ENCODE results near the gene ASTL. TPM values are rescaled to one million over a fixed set of nuclear protein-coding genes. Genes with fewer than 3 reads are reported as not detected.

The ASTL gene
- total and polyA plus RNA-seq, 9 of the 15 experiments (the other 6 are each of a cell fraction or from before 2014, with no cell fraction given): not detected

GRCh38 chr2:96163768-96164429 is 25.6 kb upstream of the ASTL start:
- peak overlapping the region in 1 of 2 experiments; percentile 71; a peak in 2 of 4 replicates for H3K9ac ChIP-seq (ENCODE audit: insufficient read depth in 1 of 2, low read depth in 2 of 2, low read length in 2 of 2)
- no TSS peak for BruUV-seq (replicated peaks)

More at GRCh38 chr2:96163768-96164429, 25.6 kb upstream of the ASTL start:
- Histone ChIP-seq H3K36me3 (ENCODE audit: control insufficient read depth, insufficient read depth, low read length) (no peaks in the 10 kb centered on the region), H3K4me2 (ENCODE audit: insufficient read depth, low read length) (no peak overlapping the region), H3K9me3 (replicated peaks; ENCODE audit: control insufficient read depth, insufficient read depth, low read depth, low read length) (no peaks in the 10 kb centered on the region), H3K4me3 (no peak overlapping the region), H2AFZ (ENCODE audit: low read depth, low read length) (peak overlapping the region; percentile 51), H3K4me1 (replicated peaks in 1 of 2; ENCODE audit: control insufficient read depth in 2 of 2, insufficient read depth in 2 of 2, low read length in 2 of 2) (peaks cover 5 to 19% of the 10 kb centered on the region in 2 experiments), H3K27me3 (ENCODE audit: control insufficient read depth in 2 of 2, insufficient read depth in 2 of 2, low read length in 2 of 2) (no peaks in the 10 kb centered on the region), H3K9me1 (ENCODE audit: control insufficient read depth, insufficient read depth, low read length) (no peaks in the 10 kb centered on the region), H4K20me1 (replicated peaks; ENCODE audit: control insufficient read depth, insufficient read depth, low read length) (no peaks in the 10 kb centered on the region), H3K79me2 (ENCODE audit: control insufficient read depth, insufficient read depth, low read length) (no peaks in the 10 kb centered on the region), H3K27ac (ENCODE audit: extremely low read depth, low read depth, low read length) (no peak overlapping the region)
- intact Hi-C loops (cut with micrococcal nuclease) (no loop called here), in situ Hi-C loops (cut with MboI) (no loop called here)
- no peak for FAIRE-seq
- ATAC-seq: peak; percentile 13; the same call in 1 of the 3 replicates
- ChIA-PET CTCF (ENCODE audit: low intra/inter-chr PET ratio) (no interaction called here), POLR2A (interaction anchor here (0.7 kb wide), 1 partner anchor 11 kb away, joined by 4 read pairs; no protein-coding TSS in a partner anchor)
- TF ChIP-seq CEBPZ (IDR thresholded peaks at IDR 0.05; ENCODE audit: borderline replicate concordance, low read depth, low read length): no peak
- no peak for TF ChIP-seq ZNF77 (CRISPR knock-in tag; IDR thresholded peaks at IDR 0.05)
- TF ChIP-seq NONO (IDR thresholded peaks at IDR 0.05; ENCODE audit: low read depth in 2 of 2, low read length in 1 of 2): no peak
- TF ChIP-seq HDAC1 (IDR thresholded peaks at IDR 0.05): no peak
- TF ChIP-seq ZNF124 (CRISPR knock-in tag; IDR thresholded peaks at IDR 0.05): no peak
- no peak for TF ChIP-seq NFE2 (IDR thresholded peaks at IDR 0.05; ENCODE audit: low read depth)
- no peak for TF ChIP-seq MTA2 (IDR thresholded peaks at IDR 0.05; ENCODE audit: low read depth)
- TF ChIP-seq IRF9 (tag; IDR thresholded peaks at IDR 0.05): no peak
- TF ChIP-seq ZFX (CRISPR knock-in tag; IDR thresholded peaks at IDR 0.05): peak; percentile 18; the same call in 1 of the 2 replicates
- peak; percentile 12; the same call in 1 of the 2 replicates for TF ChIP-seq NFIC (IDR thresholded peaks at IDR 0.05)
- DNase-seq (ENCODE audit: extremely low read depth in 1 of 4, low spot score in 3 of 4): no peak
- WGBS (ENCODE audit: insufficient coverage, low coverage, missing lambda C conversion rate): 59% methylated on average over 8 of the region's 13 CpGs
